Liver (tissue), 9 donors: ENCODE results near the gene TPRX1. TPM values are rescaled to one million over a fixed set of nuclear protein-coding genes. Genes with fewer than 3 reads are reported as not detected.

Experiments
- DNase-seq: peaks from one replicate; pipeline ENCODE4 v3.0.0-alpha.2; 2017; ENCODE audit warnings: low spot score
- H3K27ac ChIP-seq, 2 donors: one replicate each; pipeline ENCODE4 v1.7.0; 2013; ENCODE audit warnings: inconsistent platforms in 2 of 2, low read length in 2 of 2, control low read depth in 1 of 2, low read depth in 1 of 2, mild to moderate bottlenecking in 1 of 2
- H3K27me3 ChIP-seq, 4 donors: one replicate each; pipeline versions ENCODE4 v1.6.1 to v1.7.0; 2013; ENCODE audit warnings: low read length in 3 of 4, inconsistent platforms in 1 of 4, mild to moderate bottlenecking in 1 of 4, moderate library complexity in 1 of 4; ENCODE audit not compliant: control insufficient read depth in 4 of 4, insufficient read depth in 4 of 4
- H3K36me3 ChIP-seq, 4 donors: one replicate each; pipeline versions ENCODE4 v1.6.1 to v1.7.0; 2013; ENCODE audit warnings: low read length in 3 of 4, mild to moderate bottlenecking in 3 of 4, low read depth in 1 of 4, moderate library complexity in 1 of 4; ENCODE audit not compliant: control insufficient read depth in 4 of 4, insufficient read depth in 3 of 4
- H3K4me1 ChIP-seq, 4 donors: one replicate each; pipeline versions ENCODE4 v1.6.1 to v1.7.0; 2013; ENCODE audit warnings: low read length in 3 of 4, mild to moderate bottlenecking in 3 of 4, moderate library complexity in 1 of 4; ENCODE audit not compliant: control insufficient read depth in 4 of 4, insufficient read depth in 4 of 4
- H3K4me3 ChIP-seq, 3 donors: one replicate each; pipeline versions ENCODE4 v1.6.1 to v1.7.0; 2013; ENCODE audit warnings: low read length in 3 of 3, control low read depth in 1 of 3, low read depth in 1 of 3, mild to moderate bottlenecking in 1 of 3
- H3K9ac ChIP-seq, 2 donors: one replicate each; pipeline ENCODE4 v1.7.0; 2013; ENCODE audit warnings: low read length in 2 of 2, mild to moderate bottlenecking in 2 of 2, moderate library complexity in 2 of 2, control low read depth in 1 of 2, low read depth in 1 of 2
- H3K9me3 ChIP-seq, 4 donors: one replicate each; pipeline versions ENCODE4 v1.6.1 to v1.7.0; 2013; ENCODE audit warnings: low read length in 3 of 4; ENCODE audit not compliant: control insufficient read depth in 4 of 4
- EGR1 ChIP-seq, 2 donors: IDR thresholded peaks; 2 replicates each; pipeline ENCODE4 v1.6.1; 2016 to 2018; ENCODE audit warnings: antibody characterized with exemption in 2 of 2, low read depth in 2 of 2
- FOXA1 ChIP-seq: IDR thresholded peaks from 2 replicates; pipeline ENCODE4 v1.6.1; 2016; ENCODE audit warnings: antibody characterized with exemption
- FOXA2 ChIP-seq: IDR thresholded peaks from 2 replicates; pipeline ENCODE4 v1.6.1; 2016; ENCODE audit warnings: antibody characterized with exemption
- JUND ChIP-seq, 2 donors: IDR thresholded peaks; 2 replicates each; pipeline ENCODE4 v1.6.1; 2016; ENCODE audit warnings: antibody characterized with exemption in 2 of 2
- NR2F2 ChIP-seq: IDR thresholded peaks from 2 replicates; pipeline ENCODE4 v1.6.1; 2016; ENCODE audit warnings: antibody characterized with exemption
- RAD21 ChIP-seq, 2 donors: IDR thresholded peaks; 2 replicates each; pipeline ENCODE4 v1.6.1; 2016; ENCODE audit warnings: antibody characterized with exemption in 2 of 2, mild to moderate bottlenecking in 2 of 2
- RXRA ChIP-seq, 2 donors: IDR thresholded peaks; 2 replicates each; pipeline ENCODE4 v1.6.1; 2017 to 2018; ENCODE audit warnings: antibody characterized with exemption in 2 of 2, mild to moderate bottlenecking in 1 of 2
- SP1 ChIP-seq: IDR thresholded peaks from 2 replicates; pipeline ENCODE4 v1.6.1; 2018; ENCODE audit warnings: antibody characterized with exemption, mild to moderate bottlenecking
- YY1 ChIP-seq: IDR thresholded peaks from 2 replicates; pipeline ENCODE4 v1.6.1; 2016; ENCODE audit warnings: antibody characterized with exemption, mild to moderate bottlenecking
- WGBS: extraction: QIAGEN DNeasy Blood & Tissue Kit; methylation state at CpG from one replicate; pipeline ENCODE4 v1.1.7; 2013; 5-methylcytosine and 5-hydroxymethylcytosine counted together
- polyA plus RNA-seq, 2 donors: library from polyadenylated mRNA; stranded (reverse) in 1 of 2; unstranded in 1 of 2; fragments of 200-250 nt in 1 of 2; fragments of >200 nt in 1 of 2; fragmentation: Nextera tagmentation in 1 of 2; extraction: Ambion mirVana in 1 of 2; gene quantifications; one replicate each; pipeline versions ENCODE4 v1.2.1 to v1.2.3, GENCODE V29; 2013 to 2015
- total RNA-seq, 2 donors: library from RNA; depleted of rRNA; stranded (reverse); fragments of >200 nt; gene quantifications; one replicate each; pipeline ENCODE4 v1.2.3, GENCODE V29; 2014
- TF ChIP-seq, protein P1 (sequence below): IDR thresholded peaks from 2 replicates; pipeline ENCODE4 v1.6.1; 2016; ENCODE audit warnings: antibody characterized with exemption, mild to moderate bottlenecking
- TF ChIP-seq, protein P2 (sequence below): IDR thresholded peaks from 2 replicates; pipeline ENCODE4 v1.6.1; 2016; ENCODE audit warnings: antibody characterized with exemption
- TF ChIP-seq, protein P3 (sequence below): IDR thresholded peaks from 2 replicates; pipeline ENCODE4 v1.6.1; 2016; ENCODE audit warnings: antibody characterized with exemption
- TF ChIP-seq, protein P4 (sequence below): fragments of 150-350 bp; IDR thresholded peaks from 2 replicates; pipeline ENCODE4 v1.5.1; 2017; ENCODE audit warnings: improper control_type of control experiment, low read depth, low read length; ENCODE audit not compliant: missing input control
- TF ChIP-seq, protein P5 (sequence below): IDR thresholded peaks from 2 replicates; pipeline ENCODE4 v1.6.1; 2016; ENCODE audit warnings: antibody characterized with exemption
- donor health status: healthy.
- donor health status: healthy.
- donor health status: healthy.
- donor health status: healthy.
- donor health status: healthy.

The TPRX1 gene
- total and polyA plus RNA-seq, 4 donors, result not detected

DNA sequence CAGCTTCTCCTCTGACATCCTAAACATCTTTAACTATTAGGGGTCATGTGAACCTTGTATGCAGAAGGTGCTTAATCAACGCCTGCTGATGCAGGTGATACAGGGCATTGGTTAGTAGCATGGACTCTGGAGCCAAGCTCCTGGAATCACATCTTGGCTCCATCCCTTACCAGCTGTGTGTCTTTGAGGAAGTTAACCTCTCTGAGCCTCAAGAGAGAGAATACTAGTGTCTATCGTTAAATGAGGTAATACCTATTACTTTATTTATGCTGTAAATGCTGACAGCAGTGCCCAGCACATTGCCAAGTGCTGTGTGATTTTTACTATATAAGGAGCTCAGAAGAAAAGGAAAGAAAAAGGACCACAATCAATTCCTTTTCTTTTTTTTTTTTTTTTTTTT is 37.0 kb downstream of the TPRX1 start:
- Histone ChIP-seq H3K27me3 (no peaks in the 10 kb centered on the region), H3K36me3 (peaks cover 0 to 1% (median 0%) of the 10 kb centered on the region in 4 donors), H3K4me1 (peaks cover 0 to 3% (median 0%) of the 10 kb centered on the region in 4 donors), H3K27ac (no peak overlapping the region), H3K9ac (no peak overlapping the region), H3K9me3 (no peaks in the 10 kb centered on the region), H3K4me3 (no peak overlapping the region)
- 44% methylated on average over 2 of the region's 2 CpGs for WGBS
- DNase-seq, result no peak
- TF ChIP-seq JUND (IDR thresholded peaks at IDR 0.05) (no peak), SP1 (no peak), RAD21 (IDR thresholded peaks at IDR 0.05) (no peak), FOXA2 (no peak), NR2F2 (no peak)
- TF ChIP-seq, protein P1, sequence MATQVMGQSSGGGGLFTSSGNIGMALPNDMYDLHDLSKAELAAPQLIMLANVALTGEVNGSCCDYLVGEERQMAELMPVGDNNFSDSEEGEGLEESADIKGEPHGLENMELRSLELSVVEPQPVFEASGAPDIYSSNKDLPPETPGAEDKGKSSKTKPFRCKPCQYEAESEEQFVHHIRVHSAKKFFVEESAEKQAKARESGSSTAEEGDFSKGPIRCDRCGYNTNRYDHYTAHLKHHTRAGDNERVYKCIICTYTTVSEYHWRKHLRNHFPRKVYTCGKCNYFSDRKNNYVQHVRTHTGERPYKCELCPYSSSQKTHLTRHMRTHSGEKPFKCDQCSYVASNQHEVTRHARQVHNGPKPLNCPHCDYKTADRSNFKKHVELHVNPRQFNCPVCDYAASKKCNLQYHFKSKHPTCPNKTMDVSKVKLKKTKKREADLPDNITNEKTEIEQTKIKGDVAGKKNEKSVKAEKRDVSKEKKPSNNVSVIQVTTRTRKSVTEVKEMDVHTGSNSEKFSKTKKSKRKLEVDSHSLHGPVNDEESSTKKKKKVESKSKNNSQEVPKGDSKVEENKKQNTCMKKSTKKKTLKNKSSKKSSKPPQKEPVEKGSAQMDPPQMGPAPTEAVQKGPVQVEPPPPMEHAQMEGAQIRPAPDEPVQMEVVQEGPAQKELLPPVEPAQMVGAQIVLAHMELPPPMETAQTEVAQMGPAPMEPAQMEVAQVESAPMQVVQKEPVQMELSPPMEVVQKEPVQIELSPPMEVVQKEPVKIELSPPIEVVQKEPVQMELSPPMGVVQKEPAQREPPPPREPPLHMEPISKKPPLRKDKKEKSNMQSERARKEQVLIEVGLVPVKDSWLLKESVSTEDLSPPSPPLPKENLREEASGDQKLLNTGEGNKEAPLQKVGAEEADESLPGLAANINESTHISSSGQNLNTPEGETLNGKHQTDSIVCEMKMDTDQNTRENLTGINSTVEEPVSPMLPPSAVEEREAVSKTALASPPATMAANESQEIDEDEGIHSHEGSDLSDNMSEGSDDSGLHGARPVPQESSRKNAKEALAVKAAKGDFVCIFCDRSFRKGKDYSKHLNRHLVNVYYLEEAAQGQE, result no peak

DNA sequence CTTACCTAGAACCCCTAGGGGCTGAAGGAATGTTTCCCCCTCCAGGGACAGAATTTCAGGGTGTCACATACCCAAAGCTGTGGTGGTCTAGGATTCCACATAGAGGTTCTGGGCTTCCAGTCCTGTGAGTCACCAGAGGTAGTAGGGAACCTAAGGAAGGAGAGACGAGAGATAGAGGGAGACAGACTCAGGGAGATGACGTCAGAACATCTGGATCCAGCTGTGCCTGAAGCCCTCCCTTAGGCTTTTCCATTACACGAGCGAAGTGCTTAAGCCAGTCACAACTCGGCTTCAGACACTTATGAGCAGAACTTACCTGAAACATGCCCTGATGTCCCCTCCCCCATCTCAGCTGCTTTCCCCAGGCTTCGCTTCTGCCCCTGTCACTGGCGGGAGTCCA is 37.7 kb downstream of the TPRX1 start:
- WGBS, result 93% methylated on average over 7 of the region's 7 CpGs
- Histone ChIP-seq H3K4me3 (no peak overlapping the region), H3K36me3 (peaks cover 0 to 1% (median 0%) of the 10 kb centered on the region in 4 donors), H3K9me3 (no peaks in the 10 kb centered on the region), H3K27ac (no peak overlapping the region), H3K4me1 (peaks cover 0 to 3% (median 0%) of the 10 kb centered on the region in 4 donors), H3K9ac (no peak overlapping the region), H3K27me3 (no peaks in the 10 kb centered on the region)
- DNase-seq, result no peak
- TF ChIP-seq, protein P2, sequence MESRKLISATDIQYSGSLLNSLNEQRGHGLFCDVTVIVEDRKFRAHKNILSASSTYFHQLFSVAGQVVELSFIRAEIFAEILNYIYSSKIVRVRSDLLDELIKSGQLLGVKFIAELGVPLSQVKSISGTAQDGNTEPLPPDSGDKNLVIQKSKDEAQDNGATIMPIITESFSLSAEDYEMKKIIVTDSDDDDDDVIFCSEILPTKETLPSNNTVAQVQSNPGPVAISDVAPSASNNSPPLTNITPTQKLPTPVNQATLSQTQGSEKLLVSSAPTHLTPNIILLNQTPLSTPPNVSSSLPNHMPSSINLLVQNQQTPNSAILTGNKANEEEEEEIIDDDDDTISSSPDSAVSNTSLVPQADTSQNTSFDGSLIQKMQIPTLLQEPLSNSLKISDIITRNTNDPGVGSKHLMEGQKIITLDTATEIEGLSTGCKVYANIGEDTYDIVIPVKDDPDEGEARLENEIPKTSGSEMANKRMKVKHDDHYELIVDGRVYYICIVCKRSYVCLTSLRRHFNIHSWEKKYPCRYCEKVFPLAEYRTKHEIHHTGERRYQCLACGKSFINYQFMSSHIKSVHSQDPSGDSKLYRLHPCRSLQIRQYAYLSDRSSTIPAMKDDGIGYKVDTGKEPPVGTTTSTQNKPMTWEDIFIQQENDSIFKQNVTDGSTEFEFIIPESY, result no peak
- TF ChIP-seq YY1 (no peak), SP1 (no peak), FOXA1 (no peak), JUND (IDR thresholded peaks at IDR 0.05) (no peak), RXRA (IDR thresholded peaks at IDR 0.05) (no peak), EGR1 (IDR thresholded peaks at IDR 0.05; ENCODE audit: low read depth in 2 of 2) (no peak)
- TF ChIP-seq, protein P1, result no peak
- TF ChIP-seq, protein P3, sequence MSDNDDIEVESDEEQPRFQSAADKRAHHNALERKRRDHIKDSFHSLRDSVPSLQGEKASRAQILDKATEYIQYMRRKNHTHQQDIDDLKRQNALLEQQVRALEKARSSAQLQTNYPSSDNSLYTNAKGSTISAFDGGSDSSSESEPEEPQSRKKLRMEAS, result no peak
- TF ChIP-seq, protein P4, sequence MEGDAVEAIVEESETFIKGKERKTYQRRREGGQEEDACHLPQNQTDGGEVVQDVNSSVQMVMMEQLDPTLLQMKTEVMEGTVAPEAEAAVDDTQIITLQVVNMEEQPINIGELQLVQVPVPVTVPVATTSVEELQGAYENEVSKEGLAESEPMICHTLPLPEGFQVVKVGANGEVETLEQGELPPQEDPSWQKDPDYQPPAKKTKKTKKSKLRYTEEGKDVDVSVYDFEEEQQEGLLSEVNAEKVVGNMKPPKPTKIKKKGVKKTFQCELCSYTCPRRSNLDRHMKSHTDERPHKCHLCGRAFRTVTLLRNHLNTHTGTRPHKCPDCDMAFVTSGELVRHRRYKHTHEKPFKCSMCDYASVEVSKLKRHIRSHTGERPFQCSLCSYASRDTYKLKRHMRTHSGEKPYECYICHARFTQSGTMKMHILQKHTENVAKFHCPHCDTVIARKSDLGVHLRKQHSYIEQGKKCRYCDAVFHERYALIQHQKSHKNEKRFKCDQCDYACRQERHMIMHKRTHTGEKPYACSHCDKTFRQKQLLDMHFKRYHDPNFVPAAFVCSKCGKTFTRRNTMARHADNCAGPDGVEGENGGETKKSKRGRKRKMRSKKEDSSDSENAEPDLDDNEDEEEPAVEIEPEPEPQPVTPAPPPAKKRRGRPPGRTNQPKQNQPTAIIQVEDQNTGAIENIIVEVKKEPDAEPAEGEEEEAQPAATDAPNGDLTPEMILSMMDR, result no peak
- TF ChIP-seq, protein P5, sequence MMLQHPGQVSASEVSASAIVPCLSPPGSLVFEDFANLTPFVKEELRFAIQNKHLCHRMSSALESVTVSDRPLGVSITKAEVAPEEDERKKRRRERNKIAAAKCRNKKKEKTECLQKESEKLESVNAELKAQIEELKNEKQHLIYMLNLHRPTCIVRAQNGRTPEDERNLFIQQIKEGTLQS, result no peak
